MM.1S (cell line): ENCODE measurements around the gene MARCKS.

ENCODE experiments used
- DNase-seq: peaks from one replicate; pipeline ENCODE4 v3.0.0-alpha.2; 2015
- H2AFZ ChIP-seq: fragments of 300-600 bp; sonication (generic); 2 replicates; pipeline ENCODE4 v1.6.0; 2016; ENCODE audit warnings: antibody characterized with exemption, low read length
- H3F3A ChIP-seq: fragments of 300-600 bp; sonication (generic); 2 replicates; pipeline ENCODE4 v1.6.1; 2016; ENCODE audit warnings: mild to moderate bottlenecking, antibody characterized with exemption, low read length, moderate library complexity, mixed read lengths; ENCODE audit not compliant: insufficient read depth
- H3K27ac ChIP-seq: fragments of 300-600 bp; sonication (generic); 2 replicates; pipeline ENCODE4 v1.5.1; 2016; ENCODE audit warnings: mild to moderate bottlenecking, low read length
- H3K27me3 ChIP-seq: fragments of 300-600 bp; sonication (generic); replicated peaks from 2 replicates; pipeline ENCODE4 v1.6.0; 2016; ENCODE audit warnings: low read length; ENCODE audit not compliant: insufficient read depth
- H3K36me3 ChIP-seq: fragments of 300-600 bp; sonication (generic); replicated peaks from 2 replicates; pipeline ENCODE4 v1.6.1; 2016; ENCODE audit warnings: mild to moderate bottlenecking, low read length, mixed read lengths; ENCODE audit not compliant: insufficient read depth
- H3K4me1 ChIP-seq: fragments of 300-600 bp; sonication (generic); 2 replicates; pipeline ENCODE4 v1.6.1; 2016; ENCODE audit warnings: low read length, mixed read lengths
- H3K4me2 ChIP-seq: fragments of 300-600 bp; sonication (generic); 2 replicates; pipeline ENCODE4 v1.6.0; 2016; ENCODE audit warnings: low read depth, low read length
- H3K4me3 ChIP-seq: fragments of 300-600 bp; sonication (generic); 2 replicates; pipeline ENCODE4 v1.5.1; 2016; ENCODE audit warnings: low read length, mixed read lengths
- H3K79me2 ChIP-seq: fragments of 300-600 bp; sonication (generic); 2 replicates; pipeline ENCODE4 v1.6.1; 2016; ENCODE audit warnings: mixed run types, low read length, mixed read lengths
- H3K9ac ChIP-seq: fragments of 300-600 bp; sonication (generic); 2 replicates; pipeline ENCODE4 v1.6.1; 2016; ENCODE audit warnings: low read length, mixed read lengths
- H3K9me2 ChIP-seq: fragments of 300-600 bp; sonication (generic); replicated peaks from 2 replicates; pipeline ENCODE4 v1.6.1; 2016; ENCODE audit warnings: mild to moderate bottlenecking, low read length, mixed read lengths; ENCODE audit not compliant: insufficient read depth
- H3K9me3 ChIP-seq: fragments of 300-600 bp; sonication (generic); replicated peaks from 2 replicates; pipeline ENCODE4 v1.6.1; 2016; ENCODE audit warnings: mild to moderate bottlenecking, low read length, mixed read lengths; ENCODE audit not compliant: insufficient read depth
- H4K20me1 ChIP-seq: fragments of 300-600 bp; sonication (generic); 2 replicates; pipeline ENCODE4 v1.6.1; 2016; ENCODE audit warnings: mild to moderate bottlenecking, low read length, moderate library complexity, mixed read lengths; ENCODE audit not compliant: insufficient read depth
- CTCF ChIP-seq: fragments of 300-600 bp; sonication (generic); IDR thresholded peaks from 2 replicates; pipeline ENCODE4 v1.5.1; 2016; ENCODE audit warnings: antibody characterized with exemption, low read length, mixed read lengths
- EZH2 ChIP-seq: fragments of 300-600 bp; sonication (generic); optimal IDR thresholded peaks from 2 replicates; pipeline ENCODE3; 2017; ENCODE audit warnings: low read depth, mild to moderate bottlenecking, antibody characterized with exemption, low read length, mixed read lengths
- EZH2phosphoT487 ChIP-seq: fragments of 300-600 bp; sonication (generic); IDR thresholded peaks from 2 replicates; pipeline ENCODE4 v1.6.1; 2018; ENCODE audit warnings: antibody characterized with exemption, low read length

Gene MARCKS

DNA sequence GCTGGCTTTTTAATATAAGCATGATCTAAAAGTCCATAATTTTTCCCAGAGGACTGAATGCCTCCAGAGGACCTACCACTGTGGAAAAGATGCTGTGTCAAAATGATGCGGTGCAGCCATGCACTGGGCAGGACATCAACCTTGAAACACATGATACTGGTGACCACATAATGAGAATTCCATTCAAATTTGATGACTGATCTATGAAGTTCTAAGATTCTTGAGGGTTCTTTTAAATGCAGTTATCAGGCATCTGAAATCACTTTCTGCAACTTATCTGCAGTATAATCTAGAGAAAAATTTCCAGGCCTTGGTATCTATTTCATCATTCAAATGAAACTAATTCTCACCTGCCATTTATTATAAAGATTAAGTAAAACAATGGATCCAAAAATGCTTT is 15.0 kb upstream of the MARCKS start:
- Histone ChIP-seq H3K4me3 (no peak overlapping the region), H3K36me3 (no peaks in the 10 kb centered on the region), H4K20me1 (no peaks in the 10 kb centered on the region), H3K9me2 (no peaks in the 10 kb centered on the region), H3K9me3 (no peaks in the 10 kb centered on the region), H3F3A (no peaks in the 10 kb centered on the region), H3K79me2 (no peaks in the 10 kb centered on the region), H2AFZ (no peak overlapping the region), H3K9ac (no peak overlapping the region), H3K27ac (no peak overlapping the region), H3K27me3 (no peaks in the 10 kb centered on the region), H3K4me1 (no peaks in the 10 kb centered on the region), H3K4me2 (no peak overlapping the region)
- no peak for DNase-seq
- TF ChIP-seq CTCF (no peak), EZH2 (no peak), EZH2phosphoT487 (no peak)

DNA sequence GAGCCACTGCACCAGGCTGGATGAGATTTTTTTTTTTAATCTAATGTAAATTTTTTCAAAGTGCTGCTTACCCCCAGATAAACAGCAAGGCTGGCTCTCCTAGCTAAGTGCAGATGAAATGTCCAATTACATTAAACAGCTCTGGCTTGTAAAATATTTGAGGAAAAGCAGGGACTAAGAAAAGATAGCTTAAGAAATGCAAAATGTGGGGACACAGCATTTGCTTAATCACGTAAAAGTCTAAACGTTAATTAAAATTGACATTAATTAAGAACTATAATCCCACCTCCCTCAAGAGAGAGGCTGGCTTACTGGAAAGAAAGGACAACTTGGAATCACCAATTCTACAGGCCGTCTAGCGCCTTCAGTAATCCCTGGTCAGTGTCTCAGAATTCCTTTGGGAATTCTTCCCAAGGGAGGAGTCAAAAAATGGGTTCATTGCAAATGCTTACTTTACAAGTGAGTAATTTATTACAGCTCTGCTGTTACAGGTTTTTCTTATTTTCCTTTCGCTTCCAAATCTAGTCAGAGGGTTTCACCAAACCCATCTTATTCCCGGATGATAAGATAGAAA is 13.6 kb upstream of the MARCKS start:
- no peak overlapping the region for H2AFZ ChIP-seq
- no peaks in the 10 kb centered on the region for H4K20me1 ChIP-seq
- no peak for TF ChIP-seq EZH2phosphoT487
- TF ChIP-seq EZH2 = no peak
- TF ChIP-seq CTCF = no peak
- H3K4me1 ChIP-seq = no peaks in the 10 kb centered on the region
- no peaks in the 10 kb centered on the region for H3K79me2 ChIP-seq
- H3K27ac ChIP-seq = no peak overlapping the region
- H3K36me3 ChIP-seq = no peaks in the 10 kb centered on the region
- DNase-seq = no peak
- no peak overlapping the region for H3K4me2 ChIP-seq
- H3K9ac ChIP-seq = no peak overlapping the region
- H3F3A ChIP-seq = no peaks in the 10 kb centered on the region
- H3K4me3 ChIP-seq = no peak overlapping the region
- no peaks in the 10 kb centered on the region for H3K9me3 ChIP-seq
- H3K9me2 ChIP-seq = no peaks in the 10 kb centered on the region
- H3K27me3 ChIP-seq = no peaks in the 10 kb centered on the region

DNA sequence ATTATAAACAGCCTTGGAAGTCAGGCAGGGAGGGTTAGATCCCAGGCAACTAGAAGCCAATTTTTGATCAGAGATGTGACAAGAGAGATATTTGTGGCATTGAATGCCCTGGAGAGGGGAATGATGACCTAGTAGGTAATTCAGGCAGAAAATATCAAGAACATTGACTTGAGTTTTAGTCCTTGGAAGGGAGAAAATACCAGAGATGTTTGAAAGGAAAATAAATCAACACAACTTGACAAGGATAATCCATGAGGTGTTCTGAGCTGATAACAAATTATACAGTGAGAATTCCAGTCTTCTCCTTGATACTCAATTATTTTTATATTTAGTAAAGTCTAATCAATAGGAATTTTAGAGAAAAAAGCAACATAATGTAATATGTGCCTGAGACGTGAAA is 10.6 kb upstream of the MARCKS start:
- Histone ChIP-seq H3F3A (no peaks in the 10 kb centered on the region), H3K27me3 (no peaks in the 10 kb centered on the region), H3K36me3 (no peaks in the 10 kb centered on the region), H3K9ac (no peak overlapping the region), H3K4me1 (no peaks in the 10 kb centered on the region), H2AFZ (no peak overlapping the region), H3K4me3 (no peak overlapping the region), H3K79me2 (no peaks in the 10 kb centered on the region), H3K27ac (no peak overlapping the region), H3K4me2 (no peak overlapping the region), H3K9me3 (no peaks in the 10 kb centered on the region), H3K9me2 (no peaks in the 10 kb centered on the region), H4K20me1 (no peaks in the 10 kb centered on the region)
- no peak for DNase-seq
- no peak for TF ChIP-seq EZH2
- no peak for TF ChIP-seq EZH2phosphoT487

GRCh38 chr6:113847447-113847846 is 9.7 kb upstream of the MARCKS start:
- Histone ChIP-seq H3K36me3 (no peaks in the 10 kb centered on the region), H3F3A (no peaks in the 10 kb centered on the region), H3K4me3 (no peak overlapping the region), H3K4me1 (no peaks in the 10 kb centered on the region), H2AFZ (no peak overlapping the region), H3K79me2 (no peaks in the 10 kb centered on the region), H3K4me2 (no peak overlapping the region), H3K9me2 (no peaks in the 10 kb centered on the region), H4K20me1 (no peaks in the 10 kb centered on the region), H3K27ac (no peak overlapping the region), H3K9me3 (no peaks in the 10 kb centered on the region), H3K27me3 (no peaks in the 10 kb centered on the region), H3K9ac (no peak overlapping the region)
- no peak for DNase-seq
- TF ChIP-seq CTCF (no peak), EZH2phosphoT487 (no peak), EZH2 (no peak)
